ENCODE data around the gene CABLES2. TPM values are rescaled to one million over a fixed set of nuclear protein-coding genes. Genes with fewer than 3 reads are reported as not detected.

CABLES2 gene
- total RNA-seq, 1 experiment from 2014 or later = 8.9 TPM

GRCh38 chr20:62405981-62406513 lies 1.0 kb downstream of the CABLES2 start (continued):
- TF ChIP-seq CTCF (IDR thresholded peaks at IDR 0.05 in 2 of 3, conservative IDR thresholded peaks at IDR 0.05 in 1 of 3; ENCODE audit: borderline replicate concordance in 1 of 3, insufficient read depth in 1 of 3, low read depth in 2 of 3, low read length in 2 of 3) (no peak), ZFX (IDR thresholded peaks at IDR 0.05) (no peak)

- Histone ChIP-seq H3K9ac (ENCODE audit: low read length) (peak overlapping the region; percentile 70; the same call in 1 of the 2 replicates), H3K27me3 (ENCODE audit: insufficient read depth, low read length) (no peaks in the 10 kb centered on the region), H3K79me2 (ENCODE audit: insufficient read depth, low read length) (peaks cover 16% of the 10 kb centered on the region), H3K4me1 (ENCODE audit: control insufficient read depth in 1 of 2, insufficient read depth in 2 of 2, low read length in 2 of 2) (peaks cover 25 to 36% of the 10 kb centered on the region in 2 experiments), H2AFZ (ENCODE audit: low read depth, low read length, poor library complexity, severe bottlenecking) (no peak overlapping the region), H3K9me3 (ENCODE audit: control insufficient read depth in 1 of 2, insufficient read depth in 1 of 2, low read depth in 1 of 2, low read length in 2 of 2) (no peaks in the 10 kb centered on the region), H3K4me2 (ENCODE audit: low read length) (peak overlapping the region; percentile 96), H3K9me2 (ENCODE audit: insufficient read depth) (no peaks in the 10 kb centered on the region), H3K4me3 (replicated peaks in 1 of 2; ENCODE audit: low read depth in 1 of 2, low read length in 2 of 2) (peak overlapping the region; percentile 0 to 81; a peak in 2 of 4 replicates), H3K27ac (ENCODE audit: low read depth, low read length) (peak overlapping the region; percentile 34; the same call in 1 of the 2 replicates), H4K20me1 (ENCODE audit: insufficient read depth) (no peaks in the 10 kb centered on the region), H3K36me3 (ENCODE audit: control insufficient read depth in 1 of 2, insufficient read depth in 2 of 2, low read length in 2 of 2) (no peaks in the 10 kb centered on the region)
- ChIA-PET RAD21 (ENCODE audit: low non-redundant PET in 1 of 2, low total read pairs in 2 of 2, uncharacterized antibody in 2 of 2, unreplicated experiment in 2 of 2) (no interaction called here), CTCF (no interaction called here), POLR2A (no interaction called here)
- peak; percentile 22; the same call in 1 of the 2 replicates for ATAC-seq
- intact Hi-C loops (cut with micrococcal nuclease) = no loop called here
- BruUV-seq (replicated peaks) = no TSS peak
- no peak for DNase-seq (ENCODE audit: low read depth, low spot score)
- TF ChIP-seq RAD21 (IDR thresholded peaks at IDR 0.05; ENCODE audit: low read depth) (peak; percentile 76), SRF (IDR thresholded peaks at IDR 0.05; ENCODE audit: low read depth) (no peak), CTCF (IDR thresholded peaks at IDR 0.05 in 2 of 3, conservative IDR thresholded peaks at IDR 0.05 in 1 of 3; ENCODE audit: borderline replicate concordance in 1 of 3, insufficient read depth in 1 of 3, low read depth in 2 of 3, low read length in 2 of 3) (peak; percentile 53 to 59 (median 58); a peak in 5 of 6 replicates)
Measured at GRCh38 chr20:62405108-62405980, 1.7 kb downstream of the CABLES2 start.
